Mucosa of stomach (tissue), 1 donor: ENCODE results near the gene ZNF862.

Experiments used
- H3K27me3 ChIP-seq: one replicate; pipeline ENCODE4 v1.7.0; 2013; ENCODE audit warnings: mild to moderate bottlenecking, low read length; ENCODE audit not compliant: control insufficient read depth, insufficient read depth
- H3K36me3 ChIP-seq: one replicate; pipeline ENCODE4 v1.7.0; 2013; ENCODE audit warnings: low read length; ENCODE audit not compliant: control insufficient read depth, insufficient read depth
- H3K4me1 ChIP-seq: one replicate; pipeline ENCODE4 v1.7.0; 2013; ENCODE audit warnings: mild to moderate bottlenecking, low read length; ENCODE audit not compliant: control insufficient read depth, insufficient read depth
- H3K4me3 ChIP-seq: one replicate; pipeline ENCODE4 v1.7.0; 2013; ENCODE audit warnings: low read length
- H3K9ac ChIP-seq: one replicate; pipeline ENCODE4 v1.7.0; 2013; ENCODE audit warnings: mild to moderate bottlenecking, low read length, moderate library complexity
- H3K9me3 ChIP-seq: one replicate; pipeline ENCODE4 v1.7.0; 2013; ENCODE audit warnings: mild to moderate bottlenecking, low read length, moderate library complexity; ENCODE audit not compliant: control insufficient read depth
- donor health status: Pancreatic carcinoma.

Gene ZNF862

GRCh38 chr7:149855361-149856305 is 17.5 kb downstream of the ZNF862 start:
- peaks cover 15% of the 10 kb centered on the region for H3K4me1 ChIP-seq
- no peak overlapping the region for H3K4me3 ChIP-seq
- no peaks in the 10 kb centered on the region for H3K36me3 ChIP-seq
- H3K9ac ChIP-seq, result no peak overlapping the region
- no peaks in the 10 kb centered on the region for H3K9me3 ChIP-seq
- H3K27me3 ChIP-seq, result no peaks in the 10 kb centered on the region

- H3K9me3 ChIP-seq, result no peaks in the 10 kb centered on the region
- no peaks in the 10 kb centered on the region for H3K36me3 ChIP-seq
- H3K27me3 ChIP-seq, result no peaks in the 10 kb centered on the region
- H3K9ac ChIP-seq, result no peak overlapping the region
- peaks cover 15% of the 10 kb centered on the region for H3K4me1 ChIP-seq
- H3K4me3 ChIP-seq, result no peak overlapping the region
These were observed 18.4 kb downstream of the ZNF862 start for GRCh38 chr7:149856583-149856982.

- Histone ChIP-seq H3K27me3 (no peaks in the 10 kb centered on the region), H3K9ac (no peak overlapping the region), H3K9me3 (no peaks in the 10 kb centered on the region), H3K4me3 (no peak overlapping the region), H3K4me1 (peaks cover 14% of the 10 kb centered on the region), H3K36me3 (no peaks in the 10 kb centered on the region)
These were observed 21.2 kb downstream of the ZNF862 start for GRCh38 chr7:149859369-149859768.

- Histone ChIP-seq H3K27me3 (no peaks in the 10 kb centered on the region), H3K9me3 (no peaks in the 10 kb centered on the region), H3K36me3 (no peaks in the 10 kb centered on the region), H3K4me3 (no peak overlapping the region), H3K9ac (no peak overlapping the region), H3K4me1 (peaks cover 9% of the 10 kb centered on the region)
These were observed 21.7 kb downstream of the ZNF862 start for GRCh38 chr7:149859876-149860275.

- Histone ChIP-seq H3K9ac (no peak overlapping the region), H3K36me3 (no peaks in the 10 kb centered on the region), H3K27me3 (no peaks in the 10 kb centered on the region), H3K4me3 (no peak overlapping the region), H3K4me1 (no peaks in the 10 kb centered on the region), H3K9me3 (no peaks in the 10 kb centered on the region)
These were observed 22.9 kb downstream of the ZNF862 start for GRCh38 chr7:149860821-149861727.

- H3K9me3 ChIP-seq, result no peaks in the 10 kb centered on the region
- H3K9ac ChIP-seq, result no peak overlapping the region
- no peaks in the 10 kb centered on the region for H3K4me1 ChIP-seq
- no peaks in the 10 kb centered on the region for H3K27me3 ChIP-seq
- H3K36me3 ChIP-seq, result no peaks in the 10 kb centered on the region
- H3K4me3 ChIP-seq, result no peak overlapping the region
These were observed 23.5 kb downstream of the ZNF862 start for GRCh38 chr7:149861728-149862045.

GRCh38 chr7:149862156-149862555 is 24.0 kb downstream of the ZNF862 start:
- Histone ChIP-seq H3K4me3 (no peak overlapping the region), H3K27me3 (no peaks in the 10 kb centered on the region), H3K36me3 (no peaks in the 10 kb centered on the region), H3K9ac (no peak overlapping the region), H3K4me1 (no peaks in the 10 kb centered on the region), H3K9me3 (no peaks in the 10 kb centered on the region)

- Histone ChIP-seq H3K27me3 (no peaks in the 10 kb centered on the region), H3K9ac (no peak overlapping the region), H3K36me3 (no peaks in the 10 kb centered on the region), H3K4me3 (no peak overlapping the region), H3K4me1 (no peaks in the 10 kb centered on the region), H3K9me3 (no peaks in the 10 kb centered on the region)
These were observed 25.3 kb downstream of the ZNF862 start for GRCh38 chr7:149863500-149863899.

- H3K36me3 ChIP-seq, result no peaks in the 10 kb centered on the region
- no peaks in the 10 kb centered on the region for H3K9me3 ChIP-seq
- H3K4me3 ChIP-seq, result no peak overlapping the region
- no peaks in the 10 kb centered on the region for H3K4me1 ChIP-seq
- no peak overlapping the region for H3K9ac ChIP-seq
- no peaks in the 10 kb centered on the region for H3K27me3 ChIP-seq
These were observed 25.8 kb downstream of the ZNF862 start for GRCh38 chr7:149864023-149864422.

GRCh38 chr7:149864751-149865150 is 26.6 kb downstream of the ZNF862 start:
- H3K27me3 ChIP-seq, result no peaks in the 10 kb centered on the region
- no peaks in the 10 kb centered on the region for H3K9me3 ChIP-seq
- no peak overlapping the region for H3K9ac ChIP-seq
- H3K36me3 ChIP-seq, result no peaks in the 10 kb centered on the region
- no peaks in the 10 kb centered on the region for H3K4me1 ChIP-seq
- no peak overlapping the region for H3K4me3 ChIP-seq

GRCh38 chr7:149865437-149865836 is 27.3 kb downstream of the ZNF862 start:
- Histone ChIP-seq H3K27me3 (no peaks in the 10 kb centered on the region), H3K4me1 (no peaks in the 10 kb centered on the region), H3K9me3 (no peaks in the 10 kb centered on the region), H3K36me3 (no peaks in the 10 kb centered on the region), H3K9ac (no peak overlapping the region), H3K4me3 (no peak overlapping the region)

GRCh38 chr7:149866139-149866778 is 28.1 kb downstream of the ZNF862 start:
- Histone ChIP-seq H3K9me3 (no peaks in the 10 kb centered on the region), H3K36me3 (no peaks in the 10 kb centered on the region), H3K27me3 (no peaks in the 10 kb centered on the region), H3K9ac (no peak overlapping the region), H3K4me1 (no peaks in the 10 kb centered on the region), H3K4me3 (no peak overlapping the region)
